PFSK-1 (cell line): Measurements from ENCODE around the gene SLC6A11.

Source experiments
- FOXP2 ChIP-seq: optimal IDR thresholded peaks from 2 replicates; pipeline ENCODE3; 2011; ENCODE audit warnings: borderline replicate concordance, control low read depth, inconsistent platforms; ENCODE audit not compliant: insufficient read depth; ENCODE audit errors: extremely low read length, extremely low read depth
- POLR2AphosphoS5 ChIP-seq: IDR thresholded peaks from 2 replicates; pipeline ENCODE4 v1.6.1; 2012; ENCODE audit warnings: low read depth, mild to moderate bottlenecking, control low read depth, low read length, moderate library complexity
- SIN3A ChIP-seq: IDR thresholded peaks from 2 replicates; pipeline ENCODE4 v1.6.1; 2012; ENCODE audit warnings: mild to moderate bottlenecking, low read length, moderate library complexity, borderline replicate concordance; ENCODE audit not compliant: insufficient read depth
- TAF1 ChIP-seq: IDR thresholded peaks from 2 replicates; pipeline ENCODE4 v1.6.1; 2012; ENCODE audit warnings: low read length, control low read depth, borderline replicate concordance; ENCODE audit not compliant: insufficient read depth
- TF ChIP-seq, protein P1 (sequence below), 2 experiments: IDR thresholded peaks; 2 replicates each; pipeline versions ENCODE4 v1.6.1 to v1.8.0; 2011 to 2012; ENCODE audit warnings: low read depth in 2 of 2, low read length in 2 of 2, control low read depth in 1 of 2, inconsistent platforms in 1 of 2, mild to moderate bottlenecking in 1 of 2, moderate library complexity in 1 of 2; ENCODE audit not compliant: insufficient read depth in 1 of 2

The SLC6A11 gene

DNA sequence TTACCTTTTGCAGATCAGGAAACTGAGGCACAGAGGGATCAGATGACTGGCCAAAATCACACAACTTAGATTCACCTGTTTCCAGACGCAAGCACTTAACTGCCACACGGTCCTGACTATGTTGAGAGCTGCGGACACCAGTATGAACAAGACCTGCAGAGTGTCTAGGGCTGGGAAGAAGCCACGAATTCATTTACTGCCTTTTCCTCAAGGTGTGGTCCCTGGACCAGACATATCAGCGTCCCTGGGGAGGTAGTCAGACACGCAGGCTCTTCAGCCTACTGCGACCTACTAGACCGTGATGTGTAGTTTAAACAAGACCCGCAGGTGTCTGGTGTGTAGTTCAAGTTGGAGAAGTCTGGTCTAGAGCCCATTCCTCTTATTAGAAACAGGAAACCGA lies 541 bp upstream of the SLC6A11 start:
- TF ChIP-seq SIN3A (no peak), FOXP2 (no peak), POLR2AphosphoS5 (no peak), TAF1 (no peak)
- TF ChIP-seq, protein P1, sequence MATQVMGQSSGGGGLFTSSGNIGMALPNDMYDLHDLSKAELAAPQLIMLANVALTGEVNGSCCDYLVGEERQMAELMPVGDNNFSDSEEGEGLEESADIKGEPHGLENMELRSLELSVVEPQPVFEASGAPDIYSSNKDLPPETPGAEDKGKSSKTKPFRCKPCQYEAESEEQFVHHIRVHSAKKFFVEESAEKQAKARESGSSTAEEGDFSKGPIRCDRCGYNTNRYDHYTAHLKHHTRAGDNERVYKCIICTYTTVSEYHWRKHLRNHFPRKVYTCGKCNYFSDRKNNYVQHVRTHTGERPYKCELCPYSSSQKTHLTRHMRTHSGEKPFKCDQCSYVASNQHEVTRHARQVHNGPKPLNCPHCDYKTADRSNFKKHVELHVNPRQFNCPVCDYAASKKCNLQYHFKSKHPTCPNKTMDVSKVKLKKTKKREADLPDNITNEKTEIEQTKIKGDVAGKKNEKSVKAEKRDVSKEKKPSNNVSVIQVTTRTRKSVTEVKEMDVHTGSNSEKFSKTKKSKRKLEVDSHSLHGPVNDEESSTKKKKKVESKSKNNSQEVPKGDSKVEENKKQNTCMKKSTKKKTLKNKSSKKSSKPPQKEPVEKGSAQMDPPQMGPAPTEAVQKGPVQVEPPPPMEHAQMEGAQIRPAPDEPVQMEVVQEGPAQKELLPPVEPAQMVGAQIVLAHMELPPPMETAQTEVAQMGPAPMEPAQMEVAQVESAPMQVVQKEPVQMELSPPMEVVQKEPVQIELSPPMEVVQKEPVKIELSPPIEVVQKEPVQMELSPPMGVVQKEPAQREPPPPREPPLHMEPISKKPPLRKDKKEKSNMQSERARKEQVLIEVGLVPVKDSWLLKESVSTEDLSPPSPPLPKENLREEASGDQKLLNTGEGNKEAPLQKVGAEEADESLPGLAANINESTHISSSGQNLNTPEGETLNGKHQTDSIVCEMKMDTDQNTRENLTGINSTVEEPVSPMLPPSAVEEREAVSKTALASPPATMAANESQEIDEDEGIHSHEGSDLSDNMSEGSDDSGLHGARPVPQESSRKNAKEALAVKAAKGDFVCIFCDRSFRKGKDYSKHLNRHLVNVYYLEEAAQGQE (IDR thresholded peaks at IDR 0.05; ENCODE audit: insufficient read depth in 1 of 2, low read depth in 2 of 2, low read length in 2 of 2) = no peak

DNA sequence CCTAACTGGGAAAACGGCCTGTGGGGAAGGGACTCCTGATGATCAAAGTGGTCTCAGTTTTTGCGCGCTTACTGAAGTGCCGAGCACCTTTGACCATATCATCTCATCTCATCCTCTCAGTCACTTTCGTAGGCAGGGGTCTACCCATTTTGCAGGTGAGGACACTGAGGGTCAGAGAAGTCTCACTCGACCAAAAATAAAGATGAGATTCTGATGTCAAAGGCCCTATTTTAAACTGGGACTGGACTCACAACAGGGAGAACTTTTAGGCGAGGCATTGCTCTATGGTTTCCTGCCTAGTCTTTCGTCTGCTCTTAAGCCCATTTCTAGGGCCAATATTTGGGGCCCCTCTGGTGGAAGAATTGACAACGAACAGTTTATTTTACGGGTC lies 830 bp downstream of the SLC6A11 start:
- TF ChIP-seq, protein P1 (IDR thresholded peaks at IDR 0.05; ENCODE audit: insufficient read depth in 1 of 2, low read depth in 2 of 2, low read length in 2 of 2) = no peak
- TF ChIP-seq TAF1 (no peak), SIN3A (no peak), POLR2AphosphoS5 (no peak), FOXP2 (no peak)

DNA sequence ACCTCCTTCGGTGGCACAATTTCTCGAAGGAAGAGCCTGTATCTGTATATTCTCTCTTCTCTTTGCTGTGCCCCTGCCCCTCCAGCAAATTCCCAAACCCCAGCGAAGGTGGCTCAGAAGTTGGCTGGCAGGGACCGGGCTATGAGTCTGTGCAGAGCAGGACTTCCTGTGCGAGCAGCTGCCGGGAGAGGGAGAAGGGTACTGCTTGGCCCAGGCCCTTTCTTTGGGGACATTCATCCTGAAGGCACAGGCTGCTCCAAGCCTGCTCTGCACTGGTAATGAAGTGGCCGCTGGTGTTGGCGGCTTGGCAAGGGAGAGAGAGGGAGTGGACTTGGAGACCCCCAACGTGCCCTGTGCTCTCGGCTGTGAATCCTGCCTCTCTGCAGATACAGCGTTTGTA lies 1.5 kb downstream of the SLC6A11 start:
- TF ChIP-seq, protein P1 (IDR thresholded peaks at IDR 0.05; ENCODE audit: insufficient read depth in 1 of 2, low read depth in 2 of 2, low read length in 2 of 2) = no peak
- TF ChIP-seq FOXP2 (no peak), TAF1 (no peak)

DNA sequence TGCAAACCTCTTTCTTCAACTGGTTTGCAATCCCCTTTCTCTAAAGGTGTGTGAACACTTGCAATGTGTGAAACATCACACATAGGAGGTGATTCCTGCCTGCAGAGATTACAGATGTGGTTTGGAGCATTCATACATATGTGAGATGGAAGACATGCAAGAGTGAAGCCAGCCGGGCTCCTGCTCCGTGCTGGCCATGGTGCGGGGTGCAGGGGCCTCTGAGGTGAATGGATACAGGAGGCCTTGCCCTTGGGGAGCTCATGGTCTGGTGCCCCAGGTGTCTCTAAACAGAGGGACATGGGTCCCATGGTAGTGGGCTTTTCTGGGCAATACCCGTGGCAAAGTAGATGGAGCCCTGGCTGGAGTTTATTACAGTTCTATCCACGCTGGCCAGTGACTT lies 6.0 kb downstream of the SLC6A11 start:
- no peak for TF ChIP-seq SIN3A
- TF ChIP-seq, protein P1 (IDR thresholded peaks at IDR 0.05; ENCODE audit: insufficient read depth in 1 of 2, low read depth in 2 of 2, low read length in 2 of 2) = no peak

DNA sequence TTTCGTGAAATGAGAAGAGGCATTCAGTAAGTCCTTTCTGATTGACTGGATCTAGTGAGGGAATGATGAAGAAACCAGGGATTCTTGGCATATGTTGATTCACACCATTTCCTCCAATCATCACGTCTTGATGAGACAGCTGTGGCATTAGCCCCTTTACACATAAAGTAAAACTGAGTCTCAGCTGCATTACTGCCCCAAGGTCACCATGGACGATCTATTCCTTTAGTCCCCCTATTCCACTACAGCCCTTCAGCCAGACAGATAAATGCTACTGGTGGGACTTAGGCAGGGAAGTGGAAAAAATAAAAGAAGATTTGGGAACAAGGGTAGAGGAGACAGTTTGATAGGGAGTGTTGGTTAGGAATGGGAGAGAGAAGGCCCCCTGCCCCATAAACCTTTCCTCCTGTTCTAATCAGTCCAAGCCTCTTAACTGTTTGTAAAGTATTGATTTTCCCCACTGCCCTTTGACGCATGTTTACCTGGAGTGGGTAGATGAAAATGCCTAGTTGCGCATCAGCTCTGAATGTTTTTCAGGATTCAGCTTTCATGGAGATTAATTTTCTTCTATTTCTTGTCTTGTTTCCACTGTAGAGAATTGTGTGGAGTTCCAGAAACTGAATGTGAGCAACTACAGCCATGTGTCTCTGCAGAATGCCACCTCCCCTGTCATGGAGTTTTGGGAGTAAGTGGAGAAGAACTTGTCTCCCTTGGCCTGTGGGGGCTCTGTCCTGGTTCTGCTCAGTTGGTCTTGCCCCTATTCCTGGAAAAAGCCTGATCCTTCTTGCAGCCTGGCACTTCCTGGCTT lies 6.9 kb downstream of the SLC6A11 start:
- TF ChIP-seq TAF1 (no peak), SIN3A (no peak), FOXP2 (no peak), POLR2AphosphoS5 (no peak)
- TF ChIP-seq, protein P1 (IDR thresholded peaks at IDR 0.05; ENCODE audit: insufficient read depth in 1 of 2, low read depth in 2 of 2, low read length in 2 of 2) = no peak
